Measurements from ENCODE around the gene D2HGDH.

Gene D2HGDH

GRCh38 chr2:241743620-241744019, 9.2 kb downstream of the D2HGDH start:
- H2BK120ac ChIP-seq (ENCODE audit: low read depth, low read length): no peak overlapping the region
- H2BK5ac ChIP-seq (ENCODE audit: low read length): no peak overlapping the region
- no peak for DNase-seq (ENCODE audit: low spot score)
- no peak overlapping the region for H4K91ac ChIP-seq (ENCODE audit: low read depth, low read length, poor library complexity)
- H3K4me1 ChIP-seq (ENCODE audit: control insufficient read depth in 2 of 2, insufficient read depth in 1 of 2, low read depth in 1 of 2, low read length in 2 of 2): no peaks in the 10 kb centered on the region
- no peak overlapping the region for H2AK5ac ChIP-seq (ENCODE audit: low read depth, low read length)
- H2BK12ac ChIP-seq (ENCODE audit: low read length): no peak overlapping the region
- no peak overlapping the region for H3K9ac ChIP-seq (ENCODE audit: low read depth, low read length, poor library complexity)
- H3K4ac ChIP-seq (ENCODE audit: low read length): no peak overlapping the region
- WGBS, 2 donors (ENCODE audit: extremely low coverage in 2 of 2, insufficient read length in 2 of 2, insufficient replicate concordance in 1 of 2): no CpG with 5 or more reads among the region's 16 CpGs
- H3K18ac ChIP-seq (ENCODE audit: low read length): no peak overlapping the region
- H3K4me3 ChIP-seq (ENCODE audit: low read length in 2 of 2): no peak overlapping the region
- H3K23ac ChIP-seq (ENCODE audit: low read depth, low read length, poor library complexity): no peak overlapping the region
- no peak overlapping the region for H3K4me2 ChIP-seq (ENCODE audit: insufficient read depth, low read length, poor library complexity, severe bottlenecking)
- H2BK15ac ChIP-seq (ENCODE audit: low read length): no peak overlapping the region
- H2AFZ ChIP-seq (ENCODE audit: low read length): no peak overlapping the region
- H3K9me3 ChIP-seq (replicated peaks in 1 of 2; ENCODE audit: control insufficient read depth in 2 of 2, insufficient read depth in 1 of 2, low read depth in 1 of 2, low read length in 2 of 2): peaks cover 3 to 24% of the 10 kb centered on the region in 2 donors
- no peaks in the 10 kb centered on the region for H3K27me3 ChIP-seq (ENCODE audit: control insufficient read depth in 3 of 3, insufficient read depth in 3 of 3, low read depth in 1 of 3, low read length in 3 of 3)
- H3K36me3 ChIP-seq (replicated peaks in 1 of 2; ENCODE audit: control insufficient read depth in 2 of 2, insufficient read depth in 2 of 2, low read length in 2 of 2): peaks cover 19 to 37% of the 10 kb centered on the region in 2 donors
- no peak overlapping the region for H4K8ac ChIP-seq (ENCODE audit: low read depth, low read length)
- H3K27ac ChIP-seq (replicated peaks; ENCODE audit: low read length): no peak overlapping the region
- H3K14ac ChIP-seq (ENCODE audit: low read length): no peak overlapping the region
- H3K79me1 ChIP-seq (ENCODE audit: low read depth, low read length): peaks cover 13% of the 10 kb centered on the region

- no peak for DNase-seq (ENCODE audit: low spot score)
- Histone ChIP-seq H3K79me1 (ENCODE audit: low read depth, low read length) (peaks cover 13% of the 10 kb centered on the region), H3K9ac (ENCODE audit: low read depth, low read length, poor library complexity) (no peak overlapping the region), H3K36me3 (replicated peaks in 1 of 2; ENCODE audit: control insufficient read depth in 2 of 2, insufficient read depth in 2 of 2, low read length in 2 of 2) (peaks cover 23 to 43% of the 10 kb centered on the region in 2 donors), H4K91ac (ENCODE audit: low read depth, low read length, poor library complexity) (no peak overlapping the region), H4K8ac (ENCODE audit: low read depth, low read length) (no peak overlapping the region), H2BK120ac (ENCODE audit: low read depth, low read length) (no peak overlapping the region), H3K9me3 (replicated peaks in 1 of 2; ENCODE audit: control insufficient read depth in 2 of 2, insufficient read depth in 1 of 2, low read depth in 1 of 2, low read length in 2 of 2) (peaks cover 3 to 24% of the 10 kb centered on the region in 2 donors), H3K4me3 (ENCODE audit: low read length in 2 of 2) (no peak overlapping the region), H2BK15ac (ENCODE audit: low read length) (no peak overlapping the region), H3K23ac (ENCODE audit: low read depth, low read length, poor library complexity) (no peak overlapping the region), H2AK5ac (ENCODE audit: low read depth, low read length) (no peak overlapping the region), H3K4me2 (ENCODE audit: insufficient read depth, low read length, poor library complexity, severe bottlenecking) (no peak overlapping the region), H2BK12ac (ENCODE audit: low read length) (no peak overlapping the region), H3K4ac (ENCODE audit: low read length) (no peak overlapping the region), H3K14ac (ENCODE audit: low read length) (no peak overlapping the region), H3K4me1 (ENCODE audit: control insufficient read depth in 2 of 2, insufficient read depth in 1 of 2, low read depth in 1 of 2, low read length in 2 of 2) (no peaks in the 10 kb centered on the region), H3K27ac (replicated peaks; ENCODE audit: low read length) (no peak overlapping the region), H2AFZ (ENCODE audit: low read length) (no peak overlapping the region), H3K18ac (ENCODE audit: low read length) (no peak overlapping the region), H3K27me3 (ENCODE audit: control insufficient read depth in 3 of 3, insufficient read depth in 3 of 3, low read depth in 1 of 3, low read length in 3 of 3) (no peaks in the 10 kb centered on the region), H2BK5ac (ENCODE audit: low read length) (no peak overlapping the region)
- no CpG with 5 or more reads among the region's 24 CpGs for WGBS, 2 donors (ENCODE audit: extremely low coverage in 2 of 2, insufficient read length in 2 of 2, insufficient replicate concordance in 1 of 2)
Observed at GRCh38 chr2:241744028-241744754, 9.8 kb downstream of the D2HGDH start.

GRCh38 chr2:241745276-241745675, 10.8 kb downstream of the D2HGDH start:
- H2BK15ac ChIP-seq (ENCODE audit: low read length): no peak overlapping the region
- H3K27me3 ChIP-seq (ENCODE audit: control insufficient read depth in 3 of 3, insufficient read depth in 3 of 3, low read depth in 1 of 3, low read length in 3 of 3): no peaks in the 10 kb centered on the region
- H2BK5ac ChIP-seq (ENCODE audit: low read length): no peak overlapping the region
- no peak overlapping the region for H3K18ac ChIP-seq (ENCODE audit: low read length)
- peaks cover 3 to 24% of the 10 kb centered on the region in 2 donors for H3K9me3 ChIP-seq (replicated peaks in 1 of 2; ENCODE audit: control insufficient read depth in 2 of 2, insufficient read depth in 1 of 2, low read depth in 1 of 2, low read length in 2 of 2)
- no peak overlapping the region for H3K4me3 ChIP-seq (ENCODE audit: low read length in 2 of 2)
- no peak overlapping the region for H3K4ac ChIP-seq (ENCODE audit: low read length)
- no peak overlapping the region for H3K9ac ChIP-seq (ENCODE audit: low read depth, low read length, poor library complexity)
- no peak overlapping the region for H2BK120ac ChIP-seq (ENCODE audit: low read depth, low read length)
- H3K4me1 ChIP-seq (ENCODE audit: control insufficient read depth in 2 of 2, insufficient read depth in 1 of 2, low read depth in 1 of 2, low read length in 2 of 2): no peaks in the 10 kb centered on the region
- H3K23ac ChIP-seq (ENCODE audit: low read depth, low read length, poor library complexity): no peak overlapping the region
- WGBS, 2 donors (ENCODE audit: extremely low coverage in 2 of 2, insufficient read length in 2 of 2, insufficient replicate concordance in 1 of 2): no CpG with 5 or more reads among the region's 13 CpGs
- no peak overlapping the region for H2BK12ac ChIP-seq (ENCODE audit: low read length)
- no peak overlapping the region for H4K8ac ChIP-seq (ENCODE audit: low read depth, low read length)
- H3K4me2 ChIP-seq (ENCODE audit: insufficient read depth, low read length, poor library complexity, severe bottlenecking): no peak overlapping the region
- no peak overlapping the region for H2AK5ac ChIP-seq (ENCODE audit: low read depth, low read length)
- no peak overlapping the region for H2AFZ ChIP-seq (ENCODE audit: low read length)
- DNase-seq (ENCODE audit: low spot score): no peak
- H3K36me3 ChIP-seq (replicated peaks in 1 of 2; ENCODE audit: control insufficient read depth in 2 of 2, insufficient read depth in 2 of 2, low read length in 2 of 2): peaks cover 29 to 52% of the 10 kb centered on the region in 2 donors
- no peak overlapping the region for H3K14ac ChIP-seq (ENCODE audit: low read length)
- H3K79me1 ChIP-seq (ENCODE audit: low read depth, low read length): peaks cover 14% of the 10 kb centered on the region
- H4K91ac ChIP-seq (ENCODE audit: low read depth, low read length, poor library complexity): no peak overlapping the region
- no peak overlapping the region for H3K27ac ChIP-seq (replicated peaks; ENCODE audit: low read length)

GRCh38 chr2:241746084-241746483, 11.7 kb downstream of the D2HGDH start:
- WGBS, 2 donors (ENCODE audit: extremely low coverage in 2 of 2, insufficient read length in 2 of 2, insufficient replicate concordance in 1 of 2): no CpG with 5 or more reads among the region's 4 CpGs
- no peaks in the 10 kb centered on the region for H3K27me3 ChIP-seq (ENCODE audit: control insufficient read depth in 3 of 3, insufficient read depth in 3 of 3, low read depth in 1 of 3, low read length in 3 of 3)
- H3K14ac ChIP-seq (ENCODE audit: low read length): no peak overlapping the region

More at GRCh38 chr2:241746084-241746483, 11.7 kb downstream of the D2HGDH start:
- H3K36me3 ChIP-seq (replicated peaks in 1 of 2; ENCODE audit: control insufficient read depth in 2 of 2, insufficient read depth in 2 of 2, low read length in 2 of 2): peaks cover 29 to 59% of the 10 kb centered on the region in 2 donors
- no peak overlapping the region for H3K18ac ChIP-seq (ENCODE audit: low read length)
- H2BK12ac ChIP-seq (ENCODE audit: low read length): no peak overlapping the region
- peaks cover 3 to 24% of the 10 kb centered on the region in 2 donors for H3K9me3 ChIP-seq (replicated peaks in 1 of 2; ENCODE audit: control insufficient read depth in 2 of 2, insufficient read depth in 1 of 2, low read depth in 1 of 2, low read length in 2 of 2)
- H3K4me1 ChIP-seq (ENCODE audit: control insufficient read depth in 2 of 2, insufficient read depth in 1 of 2, low read depth in 1 of 2, low read length in 2 of 2): peaks cover 0 to under 1% of the 10 kb centered on the region in 2 donors
- no peak for DNase-seq (ENCODE audit: low spot score)
- H3K23ac ChIP-seq (ENCODE audit: low read depth, low read length, poor library complexity): no peak overlapping the region
- no peak overlapping the region for H2BK15ac ChIP-seq (ENCODE audit: low read length)
- H3K79me1 ChIP-seq (ENCODE audit: low read depth, low read length): peaks cover 14% of the 10 kb centered on the region
- H3K4me3 ChIP-seq (ENCODE audit: low read length in 2 of 2): no peak overlapping the region
- H3K4ac ChIP-seq (ENCODE audit: low read length): no peak overlapping the region
- H2BK5ac ChIP-seq (ENCODE audit: low read length): no peak overlapping the region
- no peak overlapping the region for H3K9ac ChIP-seq (ENCODE audit: low read depth, low read length, poor library complexity)
- H2BK120ac ChIP-seq (ENCODE audit: low read depth, low read length): no peak overlapping the region
- no peak overlapping the region for H2AFZ ChIP-seq (ENCODE audit: low read length)
- no peak overlapping the region for H4K91ac ChIP-seq (ENCODE audit: low read depth, low read length, poor library complexity)
- H2AK5ac ChIP-seq (ENCODE audit: low read depth, low read length): no peak overlapping the region
- no peak overlapping the region for H3K4me2 ChIP-seq (ENCODE audit: insufficient read depth, low read length, poor library complexity, severe bottlenecking)
- no peak overlapping the region for H4K8ac ChIP-seq (ENCODE audit: low read depth, low read length)
- no peak overlapping the region for H3K27ac ChIP-seq (replicated peaks; ENCODE audit: low read length)

All from neuronal stem cell (in vitro differentiated cells).